Ishikawa (cell line): ENCODE data around the gene OR4K5.

Source experiments
- CEBPB ChIP-seq: IDR thresholded peaks from 2 replicates; pipeline ENCODE4 v1.6.1; 2012
- CREB1 ChIP-seq: IDR thresholded peaks from 2 replicates; pipeline ENCODE4 v1.6.1; 2012; ENCODE audit warnings: low read depth
- EGR1 ChIP-seq: IDR thresholded peaks from 2 replicates; pipeline ENCODE4 v1.6.1; 2012
- EP300 ChIP-seq: IDR thresholded peaks from 2 replicates; pipeline ENCODE4 v1.6.1; 2012; ENCODE audit warnings: borderline replicate concordance
- NFIC ChIP-seq: IDR thresholded peaks from 2 replicates; pipeline ENCODE4 v1.6.1; 2012
- TAF1 ChIP-seq: IDR thresholded peaks from 2 replicates; pipeline ENCODE4 v1.6.1; 2012; ENCODE audit warnings: low read depth, mild to moderate bottlenecking
- TCF12 ChIP-seq: IDR thresholded peaks from 2 replicates; pipeline ENCODE4 v1.6.1; 2012; ENCODE audit warnings: low read depth
- TEAD4 ChIP-seq: IDR thresholded peaks from 2 replicates; pipeline ENCODE4 v1.6.1; 2012
- YY1 ChIP-seq: IDR thresholded peaks from 2 replicates; pipeline ENCODE4 v1.6.1; 2012; ENCODE audit warnings: low read depth
- TF ChIP-seq, protein P1 (sequence below): IDR thresholded peaks from 2 replicates; pipeline ENCODE4 v1.6.1; 2012
- TF ChIP-seq, protein P2 (sequence below): IDR thresholded peaks from 2 replicates; pipeline ENCODE4 v1.6.1; 2012; ENCODE audit warnings: low read depth, mild to moderate bottlenecking

DNA sequence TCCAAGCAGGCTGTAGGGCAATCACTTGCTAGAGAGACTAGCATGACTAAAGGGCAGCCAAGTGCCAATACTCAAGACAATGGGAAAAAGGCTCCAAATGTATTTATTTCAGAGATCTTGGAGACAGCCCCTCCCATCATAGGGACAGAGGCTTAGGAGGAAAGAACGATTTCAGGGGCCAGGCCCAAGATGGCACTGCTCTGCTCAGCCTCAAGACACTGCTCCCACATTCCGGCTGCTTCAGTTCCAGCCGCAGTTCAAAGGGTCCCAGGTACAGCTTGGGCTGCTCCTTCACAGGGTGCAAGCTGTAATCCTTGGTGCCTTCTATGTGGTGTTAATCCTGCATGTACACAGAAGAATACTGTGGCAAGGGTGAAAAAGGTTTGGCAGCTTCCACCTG lies 19.4 kb upstream of the OR4K5 start:
- TF ChIP-seq EP300 (no peak), TAF1 (no peak), EGR1 (no peak), YY1 (no peak), CEBPB (no peak), CREB1 (no peak), NFIC (no peak), TCF12 (no peak), TEAD4 (no peak)
- TF ChIP-seq, protein P1, sequence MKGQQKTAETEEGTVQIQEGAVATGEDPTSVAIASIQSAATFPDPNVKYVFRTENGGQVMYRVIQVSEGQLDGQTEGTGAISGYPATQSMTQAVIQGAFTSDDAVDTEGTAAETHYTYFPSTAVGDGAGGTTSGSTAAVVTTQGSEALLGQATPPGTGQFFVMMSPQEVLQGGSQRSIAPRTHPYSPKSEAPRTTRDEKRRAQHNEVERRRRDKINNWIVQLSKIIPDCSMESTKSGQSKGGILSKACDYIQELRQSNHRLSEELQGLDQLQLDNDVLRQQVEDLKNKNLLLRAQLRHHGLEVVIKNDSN, result no peak
- TF ChIP-seq, protein P2, sequence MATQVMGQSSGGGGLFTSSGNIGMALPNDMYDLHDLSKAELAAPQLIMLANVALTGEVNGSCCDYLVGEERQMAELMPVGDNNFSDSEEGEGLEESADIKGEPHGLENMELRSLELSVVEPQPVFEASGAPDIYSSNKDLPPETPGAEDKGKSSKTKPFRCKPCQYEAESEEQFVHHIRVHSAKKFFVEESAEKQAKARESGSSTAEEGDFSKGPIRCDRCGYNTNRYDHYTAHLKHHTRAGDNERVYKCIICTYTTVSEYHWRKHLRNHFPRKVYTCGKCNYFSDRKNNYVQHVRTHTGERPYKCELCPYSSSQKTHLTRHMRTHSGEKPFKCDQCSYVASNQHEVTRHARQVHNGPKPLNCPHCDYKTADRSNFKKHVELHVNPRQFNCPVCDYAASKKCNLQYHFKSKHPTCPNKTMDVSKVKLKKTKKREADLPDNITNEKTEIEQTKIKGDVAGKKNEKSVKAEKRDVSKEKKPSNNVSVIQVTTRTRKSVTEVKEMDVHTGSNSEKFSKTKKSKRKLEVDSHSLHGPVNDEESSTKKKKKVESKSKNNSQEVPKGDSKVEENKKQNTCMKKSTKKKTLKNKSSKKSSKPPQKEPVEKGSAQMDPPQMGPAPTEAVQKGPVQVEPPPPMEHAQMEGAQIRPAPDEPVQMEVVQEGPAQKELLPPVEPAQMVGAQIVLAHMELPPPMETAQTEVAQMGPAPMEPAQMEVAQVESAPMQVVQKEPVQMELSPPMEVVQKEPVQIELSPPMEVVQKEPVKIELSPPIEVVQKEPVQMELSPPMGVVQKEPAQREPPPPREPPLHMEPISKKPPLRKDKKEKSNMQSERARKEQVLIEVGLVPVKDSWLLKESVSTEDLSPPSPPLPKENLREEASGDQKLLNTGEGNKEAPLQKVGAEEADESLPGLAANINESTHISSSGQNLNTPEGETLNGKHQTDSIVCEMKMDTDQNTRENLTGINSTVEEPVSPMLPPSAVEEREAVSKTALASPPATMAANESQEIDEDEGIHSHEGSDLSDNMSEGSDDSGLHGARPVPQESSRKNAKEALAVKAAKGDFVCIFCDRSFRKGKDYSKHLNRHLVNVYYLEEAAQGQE, result no peak
